Trophoblast cell (in vitro differentiated cells and primary cell): Measurements from ENCODE around the gene CCT5.

Source experiments
- DNase-seq, 2 donors: peaks; one replicate each; pipeline ENCODE4 v3.0.0-alpha.2; 2016
- H2AFZ ChIP-seq: 2 replicates; pipeline ENCODE4 v1.6.1; 2013; ENCODE audit warnings: low read length, moderate library complexity, mild to moderate bottlenecking; ENCODE audit not compliant: insufficient read depth, poor library complexity
- H2AK5ac ChIP-seq: 2 replicates; pipeline ENCODE4 v1.6.1; 2013; ENCODE audit warnings: mild to moderate bottlenecking, low read length
- H2BK120ac ChIP-seq: 2 replicates; pipeline ENCODE4 v1.6.1; 2013; ENCODE audit warnings: low read length, mild to moderate bottlenecking, moderate library complexity; ENCODE audit not compliant: insufficient read depth, poor library complexity
- H2BK12ac ChIP-seq: 2 replicates; pipeline ENCODE4 v1.6.1; 2013; ENCODE audit warnings: mild to moderate bottlenecking, low read length, moderate library complexity
- H2BK5ac ChIP-seq: 2 replicates; pipeline ENCODE4 v1.6.1; 2013; ENCODE audit warnings: low read length, low read depth, moderate library complexity, mild to moderate bottlenecking; ENCODE audit not compliant: poor library complexity
- H3K14ac ChIP-seq: 2 replicates; pipeline ENCODE4 v1.6.1; 2013; ENCODE audit warnings: mild to moderate bottlenecking, low read length
- H3K18ac ChIP-seq: 2 replicates; pipeline ENCODE4 v1.6.1; 2013; ENCODE audit warnings: mild to moderate bottlenecking, low read length
- H3K23ac ChIP-seq: 2 replicates; pipeline ENCODE4 v1.6.1; 2013; ENCODE audit warnings: low read length
- H3K27ac ChIP-seq: 2 replicates; pipeline ENCODE4 v1.5.1; 2013; ENCODE audit warnings: low read depth, mild to moderate bottlenecking, inconsistent platforms, low read length, moderate library complexity
- H3K27me3 ChIP-seq: 2 replicates; pipeline ENCODE4 v1.6.1; 2013; ENCODE audit warnings: inconsistent platforms, mild to moderate bottlenecking, low read length, moderate library complexity; ENCODE audit not compliant: insufficient read depth
- H3K36me3 ChIP-seq, 2 experiments: 1 replicate in 1 of 2; 2 replicates in 1 of 2; pipeline ENCODE4 v1.6.1; 2013; ENCODE audit warnings: low read length in 2 of 2, mild to moderate bottlenecking in 2 of 2, moderate library complexity in 1 of 2; ENCODE audit not compliant: insufficient read depth in 2 of 2, control insufficient read depth in 1 of 2
- H3K4ac ChIP-seq: 2 replicates; pipeline ENCODE4 v1.6.1; 2013; ENCODE audit warnings: low read depth, mild to moderate bottlenecking, low read length, moderate library complexity
- H3K4me1 ChIP-seq, 2 experiments: 1 replicate in 1 of 2; 2 replicates in 1 of 2; pipeline ENCODE4 v1.6.1; 2013; ENCODE audit warnings: low read length in 2 of 2, mild to moderate bottlenecking in 2 of 2, moderate library complexity in 1 of 2; ENCODE audit not compliant: insufficient read depth in 2 of 2, control insufficient read depth in 1 of 2
- H3K4me2 ChIP-seq: 2 replicates; pipeline ENCODE4 v1.6.1; 2013; ENCODE audit warnings: inconsistent platforms, mild to moderate bottlenecking, low read length, moderate library complexity
- H3K4me3 ChIP-seq: 2 replicates; pipeline ENCODE4 v1.5.1; 2013; ENCODE audit warnings: mild to moderate bottlenecking, low read depth, low read length, inconsistent platforms
- H3K79me1 ChIP-seq: one replicate; pipeline ENCODE4 v1.6.1; 2013; ENCODE audit warnings: low read length
- H3K79me2 ChIP-seq: 2 replicates; pipeline ENCODE4 v1.6.1; 2013; ENCODE audit warnings: low read length, mild to moderate bottlenecking; ENCODE audit not compliant: control insufficient read depth, insufficient read depth, poor library complexity
- H3K9ac ChIP-seq: 2 replicates; pipeline ENCODE4 v1.6.1; 2013; ENCODE audit warnings: mild to moderate bottlenecking, low read length
- H3K9me3 ChIP-seq: 2 replicates; pipeline ENCODE4 v1.6.1; 2013; ENCODE audit warnings: low read depth, mild to moderate bottlenecking, control low read depth, inconsistent platforms, low read length; ENCODE audit not compliant: insufficient read depth
- H4K12ac ChIP-seq: 2 replicates; pipeline ENCODE4 v1.6.1; 2013; ENCODE audit warnings: low read depth, mild to moderate bottlenecking, low read length, moderate library complexity
- H4K8ac ChIP-seq: 2 replicates; pipeline ENCODE4 v1.6.1; 2013; ENCODE audit warnings: low read depth, mild to moderate bottlenecking, low read length, moderate library complexity
- H4K91ac ChIP-seq: one replicate; pipeline ENCODE4 v1.6.1; 2013; ENCODE audit warnings: low read depth, mild to moderate bottlenecking, low read length, moderate library complexity
- WGBS: extraction: QIAGEN DNeasy Blood & Tissue Kit; methylation state at CpG from one replicate; pipeline ENCODE4 v1.1.7; 2013; ENCODE audit warnings: missing lambda C conversion rate; ENCODE audit not compliant: insufficient read length, insufficient coverage; ENCODE audit errors: extremely low coverage; 5-methylcytosine and 5-hydroxymethylcytosine counted together

CCT5 gene

DNA sequence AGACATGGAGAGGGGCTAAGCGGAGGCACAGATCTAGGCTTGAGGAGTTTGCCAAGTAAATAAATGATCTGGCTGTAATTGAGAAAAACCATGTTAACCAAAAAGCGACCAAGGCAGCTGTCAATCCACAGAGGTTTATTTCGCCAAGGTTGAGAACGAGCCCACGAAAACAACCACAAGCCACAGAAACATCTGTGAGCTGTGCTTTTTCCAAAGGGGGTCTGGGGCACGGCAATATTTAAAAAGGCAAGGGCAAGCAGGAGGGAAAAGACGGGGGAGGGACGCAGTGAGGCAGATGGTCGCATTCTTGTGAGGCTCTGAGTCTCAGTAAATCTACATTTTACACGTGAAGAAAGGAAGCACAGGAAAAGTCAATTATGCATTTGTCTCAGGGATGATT lies 25.4 kb downstream of the CCT5 start:
- Histone ChIP-seq H3K27ac (no peak overlapping the region), H3K14ac (no peak overlapping the region)

DNA sequence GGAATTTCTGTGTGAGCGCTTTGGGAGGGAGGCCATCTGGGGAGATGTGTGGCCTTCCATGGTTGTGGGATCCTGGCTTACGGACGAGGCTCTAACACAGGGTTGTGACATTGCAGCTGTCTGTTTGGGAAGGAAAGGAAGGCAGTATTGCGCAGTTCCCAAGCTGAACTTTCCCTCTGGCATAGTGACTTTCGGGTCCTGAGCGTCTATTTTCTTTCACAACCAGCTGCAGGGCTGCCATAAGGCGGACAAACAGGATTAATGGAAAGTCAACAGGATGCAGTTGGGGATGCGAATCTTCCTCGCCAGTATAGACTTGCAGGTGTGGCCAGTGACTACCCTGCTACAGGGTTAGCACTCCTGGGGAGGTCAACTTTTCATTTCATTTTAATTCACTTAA lies 25.9 kb downstream of the CCT5 start:
- Histone ChIP-seq H2AK5ac (no peak overlapping the region), H3K23ac (no peak overlapping the region), H2AFZ (no peak overlapping the region), H2BK5ac (no peak overlapping the region), H3K79me1 (no peaks in the 10 kb centered on the region), H3K14ac (no peak overlapping the region), H3K18ac (no peak overlapping the region), H3K4me3 (no peak overlapping the region), H3K4ac (no peak overlapping the region), H3K27ac (no peak overlapping the region), H4K8ac (no peak overlapping the region), H3K27me3 (no peaks in the 10 kb centered on the region), H2BK120ac (no peak overlapping the region), H3K79me2 (no peaks in the 10 kb centered on the region), H2BK12ac (no peak overlapping the region), H4K12ac (no peak overlapping the region), H3K36me3 (no peaks in the 10 kb centered on the region), H3K4me1 (no peaks in the 10 kb centered on the region), H3K4me2 (no peak overlapping the region), H3K9me3 (no peaks in the 10 kb centered on the region), H4K91ac (no peak overlapping the region), H3K9ac (no peak overlapping the region)
- DNase-seq, result no peak
- no CpG with 5 or more reads among the region's 9 CpGs for WGBS

More for the DNA sequence above, 25.4 kb downstream of the CCT5 start:
- Histone ChIP-seq H3K4me1 (no peaks in the 10 kb centered on the region), H3K79me1 (no peaks in the 10 kb centered on the region), H3K36me3 (no peaks in the 10 kb centered on the region), H3K79me2 (no peaks in the 10 kb centered on the region), H4K8ac (no peak overlapping the region), H2AFZ (no peak overlapping the region), H3K23ac (no peak overlapping the region), H3K9ac (no peak overlapping the region), H4K12ac (no peak overlapping the region), H2BK12ac (no peak overlapping the region), H2AK5ac (no peak overlapping the region), H3K4ac (no peak overlapping the region), H3K18ac (no peak overlapping the region), H3K4me2 (no peak overlapping the region), H3K4me3 (no peak overlapping the region), H4K91ac (no peak overlapping the region), H3K27me3 (no peaks in the 10 kb centered on the region), H2BK120ac (no peak overlapping the region), H2BK5ac (no peak overlapping the region), H3K9me3 (no peaks in the 10 kb centered on the region)
- DNase-seq, result no peak
- no CpG with 5 or more reads among the region's 10 CpGs for WGBS

DNA sequence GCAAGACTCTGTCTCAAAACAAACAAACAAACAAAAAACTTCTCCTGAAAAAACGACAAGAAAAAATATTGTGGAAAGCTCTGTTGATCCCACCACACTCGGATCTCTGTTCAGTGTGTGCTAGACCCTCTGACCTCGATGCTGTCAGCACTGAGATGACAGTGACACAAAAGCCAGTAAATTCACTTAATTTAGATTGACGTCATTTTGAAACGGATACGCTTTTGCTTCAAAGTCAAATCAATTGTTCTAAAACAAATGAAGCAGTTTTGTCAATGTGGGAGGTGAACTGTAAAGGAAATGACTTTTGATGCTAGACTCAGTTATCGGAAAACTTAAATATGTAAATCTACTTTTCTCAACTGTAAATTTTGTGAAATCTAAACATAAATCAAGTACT lies 26.6 kb downstream of the CCT5 start:
- Histone ChIP-seq H4K8ac (no peak overlapping the region), H3K9ac (no peak overlapping the region), H3K4me1 (no peaks in the 10 kb centered on the region), H3K36me3 (no peaks in the 10 kb centered on the region), H3K18ac (no peak overlapping the region), H3K4ac (no peak overlapping the region), H2AFZ (no peak overlapping the region), H3K23ac (no peak overlapping the region), H2AK5ac (no peak overlapping the region), H3K14ac (no peak overlapping the region), H2BK12ac (no peak overlapping the region), H3K79me2 (no peaks in the 10 kb centered on the region), H3K9me3 (no peaks in the 10 kb centered on the region), H3K4me2 (no peak overlapping the region), H4K12ac (no peak overlapping the region), H3K79me1 (no peaks in the 10 kb centered on the region), H3K27ac (no peak overlapping the region), H2BK5ac (no peak overlapping the region), H2BK120ac (no peak overlapping the region), H3K27me3 (no peaks in the 10 kb centered on the region), H3K4me3 (no peak overlapping the region), H4K91ac (no peak overlapping the region)
- DNase-seq, result no peak
- WGBS, result no CpG with 5 or more reads among the region's 7 CpGs

DNA sequence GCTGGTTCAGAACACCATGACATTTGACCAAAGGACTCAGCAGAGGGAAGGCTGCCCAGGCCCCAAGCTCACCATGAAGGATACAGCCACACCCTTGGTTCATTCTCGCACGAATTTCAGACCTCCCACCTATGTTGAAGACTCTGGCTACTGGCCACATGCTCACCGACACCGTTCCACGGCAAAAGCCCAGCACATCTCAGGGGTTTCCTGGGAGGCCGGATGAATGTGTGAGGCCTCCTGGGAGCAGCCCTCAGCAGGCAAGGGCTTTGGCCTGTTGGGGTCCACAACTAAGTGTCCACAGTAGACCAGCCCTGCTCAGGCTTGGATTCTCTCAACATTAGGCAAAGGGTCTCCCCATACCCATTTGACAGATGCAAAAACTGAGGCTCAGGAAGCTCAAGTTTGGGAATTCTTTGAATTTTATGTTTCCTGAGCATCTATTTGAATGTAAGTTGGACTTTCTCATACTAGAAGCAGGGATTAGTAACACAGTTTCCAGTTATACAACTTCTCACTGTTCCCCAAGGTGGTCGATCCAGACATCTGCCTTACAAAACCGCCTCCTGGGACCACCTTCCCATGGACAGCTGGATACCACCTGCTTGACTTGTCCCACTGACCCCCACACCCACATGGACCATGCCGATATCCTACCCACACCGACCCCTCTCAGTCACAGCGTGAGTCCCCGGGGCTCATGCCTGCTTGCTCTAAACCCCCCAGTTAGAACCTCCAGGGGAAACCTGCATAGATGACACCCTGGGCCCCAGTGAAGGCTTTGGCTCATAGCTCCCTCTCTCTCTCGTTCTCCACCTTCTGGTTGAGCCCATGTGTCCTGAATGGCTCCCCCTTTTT lies 27.9 kb downstream of the CCT5 start:
- no peak overlapping the region for H4K8ac ChIP-seq
- no peak overlapping the region for H3K4me3 ChIP-seq
- no peak overlapping the region for H3K14ac ChIP-seq
- no peaks in the 10 kb centered on the region for H3K9me3 ChIP-seq
- H2AFZ ChIP-seq, result no peak overlapping the region
- H4K91ac ChIP-seq, result no peak overlapping the region
- H3K9ac ChIP-seq, result no peak overlapping the region
- H4K12ac ChIP-seq, result no peak overlapping the region
- H3K79me2 ChIP-seq, result no peaks in the 10 kb centered on the region
- no peaks in the 10 kb centered on the region for H3K36me3 ChIP-seq
- no peak overlapping the region for H3K27ac ChIP-seq
- no peak for DNase-seq
- H3K23ac ChIP-seq, result no peak overlapping the region
- no peak overlapping the region for H2BK5ac ChIP-seq
- no peak overlapping the region for H2BK12ac ChIP-seq
- no peak overlapping the region for H2AK5ac ChIP-seq
- no peak overlapping the region for H3K4me2 ChIP-seq
- H3K18ac ChIP-seq, result no peak overlapping the region
- no CpG with 5 or more reads among the region's 13 CpGs for WGBS
- no peak overlapping the region for H3K4ac ChIP-seq
- H3K27me3 ChIP-seq, result no peaks in the 10 kb centered on the region
- no peak overlapping the region for H2BK120ac ChIP-seq
- H3K79me1 ChIP-seq, result no peaks in the 10 kb centered on the region
- no peaks in the 10 kb centered on the region for H3K4me1 ChIP-seq
